SU-DHL-6 (cell line): Measurements from ENCODE around the gene PLCB2.

Source experiments
- H2AFZ ChIP-seq: fragments of 200-600 bp; sonication (generic); 2 replicates; pipeline ENCODE4 v1.6.1; 2014; ENCODE audit warnings: low read depth, mild to moderate bottlenecking, moderate library complexity, mixed read lengths, antibody characterized with exemption, low read length; ENCODE audit not compliant: severe bottlenecking
- H3F3A ChIP-seq: fragments of 200-600 bp; shearing (Covaris generic); 2 replicates; pipeline ENCODE4 v1.6.0; 2016; ENCODE audit warnings: antibody characterized with exemption, mild to moderate bottlenecking; ENCODE audit not compliant: insufficient read depth
- H3K27ac ChIP-seq: fragments of 200-600 bp; sonication (generic); 2 replicates; pipeline ENCODE4 v1.5.1; 2016; ENCODE audit warnings: low read depth, mild to moderate bottlenecking, low read length, moderate library complexity, mixed read lengths
- H3K27me3 ChIP-seq: fragments of 200-600 bp; sonication (generic), shearing (Covaris generic); 2 replicates; pipeline ENCODE4 v1.6.0; 2014; ENCODE audit warnings: mild to moderate bottlenecking, low read length
- H3K36me3 ChIP-seq: fragments of 200-600 bp; sonication (generic); 2 replicates; pipeline ENCODE4 v1.6.1; 2014; ENCODE audit warnings: mild to moderate bottlenecking, low read length, mixed read lengths
- H3K4me2 ChIP-seq: fragments of 300-600, 200-600 bp; shearing (Covaris generic), sonication (generic); 2 replicates; pipeline ENCODE4 v1.6.0; 2014; ENCODE audit warnings: low read length, low read depth, mild to moderate bottlenecking; ENCODE audit not compliant: poor library complexity, severe bottlenecking
- H3K4me3 ChIP-seq: fragments of 200-600 bp; sonication (generic); 2 replicates; pipeline ENCODE4 v1.5.1; 2014; ENCODE audit warnings: antibody characterized with exemption, low read length, mild to moderate bottlenecking, mixed read lengths; ENCODE audit not compliant: insufficient read depth, poor library complexity, severe bottlenecking
- H3K79me2 ChIP-seq: fragments of 200-600 bp; sonication (generic); 2 replicates; pipeline ENCODE4 v1.6.1; 2014; ENCODE audit warnings: mild to moderate bottlenecking, low read length, moderate library complexity; ENCODE audit not compliant: insufficient read depth
- H3K9ac ChIP-seq: fragments of 200-600 bp; sonication (generic); 2 replicates; pipeline ENCODE4 v1.7.0; 2014; ENCODE audit warnings: mild to moderate bottlenecking, low read length
- H3K9me2 ChIP-seq: fragments of 200-600 bp; sonication (generic); replicated peaks from 2 replicates; pipeline ENCODE4 v1.6.1; 2014; ENCODE audit warnings: low read length; ENCODE audit not compliant: insufficient read depth
- H3K9me3 ChIP-seq: fragments of 200-600 bp; sonication (generic); 2 replicates; pipeline ENCODE4 v1.6.1; 2014; ENCODE audit warnings: low read length, mixed read lengths; ENCODE audit not compliant: insufficient read depth
- H4K20me1 ChIP-seq: fragments of 200-600 bp; sonication (generic); 2 replicates; pipeline ENCODE4 v1.6.1; 2014; ENCODE audit warnings: low read depth, mild to moderate bottlenecking, antibody characterized with exemption, low read length, moderate library complexity, mixed read lengths
- CTCF ChIP-seq: fragments of 200-600 bp; sonication (generic); IDR thresholded peaks from one replicate; pipeline ENCODE4 v1.5.1; 2017; ENCODE audit warnings: antibody characterized with exemption, mild to moderate bottlenecking, low read length, moderate library complexity; ENCODE audit not compliant: insufficient read depth, poor library complexity, severe bottlenecking
- EZH2phosphoT487 ChIP-seq: fragments of 200-600 bp; sonication (generic), shearing (Covaris generic); conservative IDR thresholded peaks from 2 replicates; pipeline ENCODE4 v1.6.1; 2018; ENCODE audit warnings: mild to moderate bottlenecking, antibody characterized with exemption, low read length, moderate library complexity, mixed read lengths

The PLCB2 gene

GRCh38 chr15:40306908-40307307 is 827 bp downstream of the PLCB2 start:
- no peak overlapping the region for H3K4me3 ChIP-seq
- H3K9me2 ChIP-seq, result no peaks in the 10 kb centered on the region
- no peaks in the 10 kb centered on the region for H3F3A ChIP-seq
- H4K20me1 ChIP-seq, result no peaks in the 10 kb centered on the region
- no peak overlapping the region for H3K4me2 ChIP-seq
- H3K9me3 ChIP-seq, result no peaks in the 10 kb centered on the region
- H3K27ac ChIP-seq, result no peak overlapping the region
- H2AFZ ChIP-seq, result no peak overlapping the region
- no peaks in the 10 kb centered on the region for H3K36me3 ChIP-seq
- no peaks in the 10 kb centered on the region for H3K79me2 ChIP-seq
- TF ChIP-seq CTCF (no peak), EZH2phosphoT487 (no peak)
- no peaks in the 10 kb centered on the region for H3K27me3 ChIP-seq
- H3K9ac ChIP-seq, result no peak overlapping the region

- Histone ChIP-seq H3K4me3 (no peak overlapping the region), H3K27me3 (no peaks in the 10 kb centered on the region), H3F3A (no peaks in the 10 kb centered on the region), H3K9ac (no peak overlapping the region), H3K27ac (no peak overlapping the region), H3K9me2 (no peaks in the 10 kb centered on the region), H3K4me2 (no peak overlapping the region), H2AFZ (no peak overlapping the region), H3K36me3 (no peaks in the 10 kb centered on the region), H4K20me1 (no peaks in the 10 kb centered on the region), H3K79me2 (no peaks in the 10 kb centered on the region), H3K9me3 (no peaks in the 10 kb centered on the region)
- TF ChIP-seq EZH2phosphoT487, result no peak
- no peak for TF ChIP-seq CTCF
These were observed 1.4 kb downstream of the PLCB2 start for GRCh38 chr15:40306371-40306770.

GRCh38 chr15:40305281-40305680 is 2.5 kb downstream of the PLCB2 start:
- no peaks in the 10 kb centered on the region for H3K9me2 ChIP-seq
- no peaks in the 10 kb centered on the region for H3K36me3 ChIP-seq
- no peaks in the 10 kb centered on the region for H3K27me3 ChIP-seq
- no peak overlapping the region for H3K4me2 ChIP-seq
- no peak overlapping the region for H2AFZ ChIP-seq
- H3F3A ChIP-seq, result no peaks in the 10 kb centered on the region
- no peak overlapping the region for H3K4me3 ChIP-seq
- no peaks in the 10 kb centered on the region for H4K20me1 ChIP-seq
- TF ChIP-seq CTCF (no peak), EZH2phosphoT487 (no peak)
- no peak overlapping the region for H3K9ac ChIP-seq
- H3K79me2 ChIP-seq, result no peaks in the 10 kb centered on the region
- H3K27ac ChIP-seq, result no peak overlapping the region
- no peaks in the 10 kb centered on the region; the same call in 1 of the 2 replicates for H3K9me3 ChIP-seq
